Fibroblast of pulmonary artery (primary cell): Measurements from ENCODE around the gene EYS.

Experiments used
- DNase-seq: peaks from one replicate; pipeline ENCODE4 v3.0.0-alpha.2; 2010; ENCODE audit warnings: low read depth
- H3K4me3 ChIP-seq: replicated peaks from 2 replicates; pipeline ENCODE4 v1.5.1; 2011; ENCODE audit warnings: low read depth, mild to moderate bottlenecking, control low read depth, low read length, moderate library complexity
- CTCF ChIP-seq: IDR thresholded peaks from 2 replicates; pipeline ENCODE4 v1.5.1; 2011; ENCODE audit warnings: mild to moderate bottlenecking, control low read depth, low read length, inconsistent platforms; ENCODE audit errors: missing control alignments

The EYS gene

GRCh38 chr6:64145658-64146057, 1561.4 kb downstream of the EYS start:
- no peak for DNase-seq
- no peak for TF ChIP-seq CTCF
- no peak overlapping the region for H3K4me3 ChIP-seq

- H3K4me3 ChIP-seq, result no peak overlapping the region
- no peak for TF ChIP-seq CTCF
Measured at GRCh38 chr6:64143101-64143500, 1563.9 kb downstream of the EYS start.

GRCh38 chr6:64141680-64142079, 1565.3 kb downstream of the EYS start:
- no peak overlapping the region for H3K4me3 ChIP-seq
- DNase-seq, result no peak
- no peak for TF ChIP-seq CTCF

More at GRCh38 chr6:64143101-64143500, 1563.9 kb downstream of the EYS start:
- DNase-seq, result no peak

- TF ChIP-seq CTCF, result no peak
- no peak overlapping the region for H3K4me3 ChIP-seq
- no peak for DNase-seq
Measured at GRCh38 chr6:64128301-64129024, 1578.6 kb downstream of the EYS start.

DNA sequence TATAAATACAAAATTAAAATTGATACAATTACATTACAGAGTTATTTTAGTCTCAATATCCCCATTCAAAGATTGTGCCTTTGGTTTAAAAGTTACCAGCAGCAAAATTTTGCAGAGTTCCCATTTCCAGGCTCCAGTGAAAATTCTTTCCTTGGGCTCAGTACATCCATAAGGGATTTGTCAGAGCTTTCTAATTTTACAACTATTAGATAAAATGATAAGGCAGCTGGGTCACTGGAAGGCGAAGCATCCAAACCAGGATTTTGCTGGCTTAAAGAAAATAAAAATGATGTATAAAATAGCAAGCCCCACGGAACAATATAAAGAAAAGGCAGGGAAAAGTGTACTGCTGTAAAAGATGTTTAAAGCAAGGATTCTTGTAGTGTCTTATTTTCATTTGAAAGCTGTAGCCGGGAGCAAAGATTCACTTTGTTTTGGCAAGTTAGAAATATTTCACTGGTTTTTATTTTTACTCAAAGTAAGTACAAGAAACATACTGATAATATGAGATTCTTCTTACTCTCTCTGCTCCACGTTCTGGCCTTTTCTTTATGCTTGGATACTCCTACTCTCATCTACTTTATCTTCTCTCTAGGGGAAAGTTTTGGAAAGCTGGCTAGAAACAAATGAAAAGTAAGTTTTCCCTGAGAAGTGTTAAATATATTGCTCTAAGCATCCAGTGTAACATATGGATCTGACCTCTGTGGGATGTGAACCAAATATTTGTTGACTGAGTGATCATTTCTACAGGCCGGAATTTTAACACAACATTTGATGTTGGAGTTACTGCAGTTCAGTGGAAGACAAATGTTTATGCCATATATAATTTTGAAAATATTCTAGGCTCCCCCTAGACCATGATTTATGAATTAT, 1583.0 kb downstream of the EYS start:
- TF ChIP-seq CTCF, result no peak
- no peak overlapping the region for H3K4me3 ChIP-seq
- no peak for DNase-seq

DNA sequence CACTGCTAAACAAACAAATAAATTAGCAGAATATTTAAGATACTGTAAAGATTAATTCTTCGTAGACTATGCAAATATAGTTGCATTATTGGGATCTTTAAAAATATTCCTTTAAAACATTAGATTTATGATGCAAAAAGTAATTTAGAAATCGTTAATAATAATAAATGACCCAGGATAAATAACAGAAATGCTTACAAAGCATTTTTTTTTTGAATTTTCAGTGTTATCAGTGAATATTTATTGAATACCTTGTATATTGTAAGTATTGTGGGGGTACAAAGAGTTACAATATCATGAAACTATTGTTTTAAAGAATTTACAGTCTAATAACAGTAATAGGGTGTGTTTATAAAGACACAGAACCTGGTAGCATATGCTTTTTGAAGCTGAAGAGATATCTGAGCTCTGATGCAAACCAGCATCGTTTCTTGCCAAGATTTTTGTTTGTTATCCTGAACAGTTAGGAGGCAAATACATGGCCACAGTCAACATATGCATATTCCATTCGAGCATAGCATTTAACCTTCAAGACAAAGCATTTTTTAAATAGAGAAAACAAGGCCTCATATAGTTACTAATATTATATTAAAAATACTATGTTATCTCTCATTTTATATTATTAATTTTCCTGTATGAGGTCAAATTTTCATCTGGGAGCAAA, 1584.2 kb downstream of the EYS start:
- TF ChIP-seq CTCF, result no peak
- DNase-seq, result no peak
- H3K4me3 ChIP-seq, result no peak overlapping the region
